HEK293T (cell line): ENCODE data around the gene RAPGEF5.
"Not testable (repeated sequence)": the region's sequence is repeated elsewhere in the genome, so short reads cannot be mapped to it uniquely, and the experiment has no call there.

Source experiments
- CTCF ChIA-PET: fragments of 350-600 bp; formaldehyde crosslinking; extraction: SDS; loops from one replicate; lab custom pipeline; 2021; ENCODE audit warnings: antibody characterized with exemption, inconsistent platforms; lab: Yijun Ruan, JAX
- POLR2A ChIA-PET: fragments of 350-600 bp; formaldehyde crosslinking; extraction: SDS; loops from one replicate; lab custom pipeline; 2020; ENCODE audit warnings: antibody characterized with exemption, inconsistent platforms; lab: Yijun Ruan, JAX
- DNase-seq: peaks from one replicate; pipeline ENCODE4 v3.0.0; 2012; ENCODE audit warnings: mixed read lengths; ENCODE audit errors: extremely low spot score
- ARNT ChIP-seq: fragments of 450-650 bp; IDR thresholded peaks from 2 replicates; pipeline ENCODE4 v1.6.1; 2017; ENCODE audit warnings: mild to moderate bottlenecking
- BHLHE40 ChIP-seq: fragments of 450-650 bp; IDR thresholded peaks from 2 replicates; pipeline ENCODE4 v1.6.1; 2016; ENCODE audit warnings: mild to moderate bottlenecking, moderate library complexity, borderline replicate concordance
- CTBP1 ChIP-seq: fragments of 450-650 bp; IDR thresholded peaks from 2 replicates; pipeline ENCODE4 v1.6.1; 2016; ENCODE audit warnings: borderline replicate concordance
- ELF4 ChIP-seq: fragments of 450-650 bp; IDR thresholded peaks from 2 replicates; pipeline ENCODE4 v1.6.1; 2017; ENCODE audit warnings: antibody characterized with exemption
- FOXA1 ChIP-seq: fragments of 450-650 bp; IDR thresholded peaks from 2 replicates; pipeline ENCODE4 v1.6.1; 2016; ENCODE audit warnings: mild to moderate bottlenecking
- FOXK2 ChIP-seq: fragments of 450-650 bp; IDR thresholded peaks from 2 replicates; pipeline ENCODE4 v1.6.1; 2016; ENCODE audit warnings: mild to moderate bottlenecking
- FOXM1 ChIP-seq: fragments of 450-650 bp; IDR thresholded peaks from 2 replicates; pipeline ENCODE4 v1.6.1; 2017; ENCODE audit warnings: mild to moderate bottlenecking, borderline replicate concordance
- HDGF ChIP-seq: fragments of 450-650 bp; IDR thresholded peaks from 2 replicates; pipeline ENCODE4 v1.6.1; 2017; ENCODE audit warnings: antibody characterized with exemption, borderline replicate concordance
- L3MBTL2 ChIP-seq: fragments of 450-650 bp; conservative IDR thresholded peaks from 2 replicates; pipeline ENCODE4 v1.6.1; 2016; ENCODE audit warnings: mild to moderate bottlenecking
- LEF1 ChIP-seq: fragments of 450-650 bp; IDR thresholded peaks from 2 replicates; pipeline ENCODE4 v1.6.1; 2017; ENCODE audit warnings: mild to moderate bottlenecking, borderline replicate concordance
- NFRKB ChIP-seq: fragments of 450-650 bp; IDR thresholded peaks from 2 replicates; pipeline ENCODE4 v1.6.1; 2016; ENCODE audit warnings: mild to moderate bottlenecking, moderate library complexity
- SP1 ChIP-seq: fragments of 450-650 bp; IDR thresholded peaks from 2 replicates; pipeline ENCODE4 v1.6.1; 2017
- SUZ12 ChIP-seq: fragments of 450-650 bp; IDR thresholded peaks from 2 replicates; pipeline ENCODE4 v1.6.1; 2016; ENCODE audit warnings: mild to moderate bottlenecking
- TARDBP ChIP-seq: fragments of 450-650 bp; IDR thresholded peaks from 2 replicates; pipeline ENCODE4 v1.6.1; 2016
- ZNF384 ChIP-seq: fragments of 450-650 bp; IDR thresholded peaks from 2 replicates; pipeline ENCODE4 v1.6.1; 2016
- TF ChIP-seq, protein P1 (sequence below): fragments of 450-650 bp; IDR thresholded peaks from 2 replicates; pipeline ENCODE4 v1.6.1; 2016

RAPGEF5 gene

DNA sequence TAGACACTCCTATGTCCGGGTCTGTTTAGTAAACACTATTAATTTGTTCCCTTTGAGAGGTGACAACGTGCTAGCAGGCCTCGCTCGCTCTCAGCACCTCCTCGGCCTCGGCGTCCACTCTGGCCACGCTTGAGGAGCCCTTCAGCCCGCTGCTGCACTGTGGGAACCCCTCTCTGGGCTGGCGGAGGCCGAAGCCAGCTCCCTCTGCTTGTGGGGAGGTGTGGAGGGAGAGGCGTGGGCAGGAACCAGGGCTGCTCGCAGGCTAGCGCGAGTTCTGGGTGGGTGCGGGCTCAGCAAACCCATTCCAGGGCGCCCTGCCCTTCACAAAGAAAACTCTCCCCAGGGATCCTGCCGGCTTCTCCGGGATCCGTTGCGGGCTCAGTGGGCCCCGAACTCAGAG is 266.8 kb downstream of the RAPGEF5 start:
- POLR2A ChIA-PET, result no interaction called here
- TF ChIP-seq FOXM1 (no peak), L3MBTL2 (no peak), SUZ12 (no peak), ARNT (no peak), TARDBP (no peak), FOXK2 (no peak)
- TF ChIP-seq, protein P1, sequence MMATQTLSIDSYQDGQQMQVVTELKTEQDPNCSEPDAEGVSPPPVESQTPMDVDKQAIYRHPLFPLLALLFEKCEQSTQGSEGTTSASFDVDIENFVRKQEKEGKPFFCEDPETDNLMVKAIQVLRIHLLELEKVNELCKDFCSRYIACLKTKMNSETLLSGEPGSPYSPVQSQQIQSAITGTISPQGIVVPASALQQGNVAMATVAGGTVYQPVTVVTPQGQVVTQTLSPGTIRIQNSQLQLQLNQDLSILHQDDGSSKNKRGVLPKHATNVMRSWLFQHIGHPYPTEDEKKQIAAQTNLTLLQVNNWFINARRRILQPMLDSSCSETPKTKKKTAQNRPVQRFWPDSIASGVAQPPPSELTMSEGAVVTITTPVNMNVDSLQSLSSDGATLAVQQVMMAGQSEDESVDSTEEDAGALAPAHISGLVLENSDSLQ, result no peak
- no peak for DNase-seq
- CTCF ChIA-PET, result no interaction called here

DNA sequence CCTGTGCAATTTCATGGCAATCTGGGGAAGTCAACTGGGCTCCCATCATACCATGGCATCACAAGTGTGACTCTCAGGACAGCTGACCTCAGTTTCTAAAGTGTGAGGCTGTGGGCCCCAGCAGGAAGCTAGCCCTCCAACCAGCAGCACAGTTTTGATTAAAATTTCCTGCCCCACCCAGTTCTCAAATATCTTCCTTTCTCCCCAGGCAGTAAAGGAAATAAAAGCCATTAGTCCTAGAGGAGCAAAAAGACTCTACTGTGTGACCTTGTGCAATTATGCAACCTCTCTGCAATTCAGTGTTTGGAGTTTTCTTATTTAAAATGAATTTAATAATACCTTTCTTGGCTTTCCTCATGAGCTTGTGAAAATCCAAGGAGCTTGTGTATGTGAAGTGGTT is 268.1 kb downstream of the RAPGEF5 start:
- no peak for DNase-seq
- ChIA-PET CTCF (no interaction called here), POLR2A (no interaction called here)
- TF ChIP-seq SUZ12 (no peak), FOXM1 (no peak), LEF1 (no peak), ZNF384 (no peak), FOXK2 (no peak), L3MBTL2 (no peak), TARDBP (no peak), BHLHE40 (no peak), HDGF (no peak), NFRKB (no peak), FOXA1 (no peak), SP1 (no peak), ELF4 (no peak), ARNT (no peak), CTBP1 (no peak)
- TF ChIP-seq, protein P1, result no peak

DNA sequence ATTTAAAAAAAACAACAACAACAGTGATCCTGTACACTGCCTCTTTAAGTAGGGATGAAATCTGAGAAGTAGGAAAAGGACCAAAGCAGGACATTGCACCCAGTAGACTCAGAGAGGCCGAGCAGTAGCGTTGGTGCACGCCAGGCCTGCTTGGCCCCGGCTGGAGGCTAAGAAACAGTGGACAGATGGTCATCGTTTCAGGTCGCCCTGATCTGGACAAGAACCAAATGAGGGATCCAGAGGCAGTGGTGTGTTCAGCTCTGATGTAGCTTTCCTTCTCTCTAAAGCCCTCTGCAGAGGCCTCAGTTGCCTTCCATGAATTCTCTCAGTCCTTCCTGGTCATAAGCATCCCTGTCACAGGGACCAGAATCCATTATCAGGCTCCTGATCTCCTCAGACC is 269.1 kb downstream of the RAPGEF5 start:
- CTCF ChIA-PET, result no interaction called here
- POLR2A ChIA-PET, result no interaction called here
- TF ChIP-seq SUZ12 (no peak), ELF4 (no peak), TARDBP (no peak), LEF1 (no peak), CTBP1 (no peak), NFRKB (no peak)
- TF ChIP-seq, protein P1, result no peak
- DNase-seq, result no peak

DNA sequence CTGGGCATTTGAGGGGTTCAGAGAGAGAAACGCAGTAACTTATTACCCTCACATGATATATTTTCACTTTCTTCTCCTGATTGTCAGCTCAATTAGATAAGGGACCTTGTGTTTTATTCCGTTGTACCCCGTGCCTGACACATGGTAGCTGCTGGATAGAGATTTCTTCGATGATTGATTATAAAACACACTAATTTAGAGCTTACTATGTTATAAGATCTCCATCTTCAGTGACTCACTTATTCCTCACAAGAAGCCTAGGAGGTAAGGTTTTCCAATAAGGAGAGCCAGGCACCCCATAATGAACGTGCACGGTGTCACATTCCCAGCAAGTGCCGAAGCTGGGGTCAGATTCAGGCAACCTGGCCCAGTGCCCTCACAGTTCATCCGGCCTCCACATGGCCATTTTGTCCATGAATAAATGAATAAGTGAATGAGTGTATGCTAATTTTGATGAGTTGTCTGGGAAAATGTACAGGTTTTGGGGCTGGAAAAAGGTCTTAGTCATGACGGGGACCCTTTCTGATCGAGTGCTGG is 273.2 kb downstream of the RAPGEF5 start:
- CTCF ChIA-PET, result interaction anchor here (0.6 to 2.4 kb wide), 12 partner anchors 9 to 544 kb away, joined by 3 to 8 read pairs (median 3); no protein-coding TSS in a partner anchor
- TF ChIP-seq ZNF384 (no peak), CTBP1 (no peak), ARNT (no peak), L3MBTL2 (peak; percentile 85)
- POLR2A ChIA-PET, result interaction anchor here (1.0 to 2.0 kb wide), 7 partner anchors 8 to 315 kb away, joined by 3 to 8 read pairs (median 4); partner anchors contain the start of gene CDCA7L
- DNase-seq, result no peak

DNA sequence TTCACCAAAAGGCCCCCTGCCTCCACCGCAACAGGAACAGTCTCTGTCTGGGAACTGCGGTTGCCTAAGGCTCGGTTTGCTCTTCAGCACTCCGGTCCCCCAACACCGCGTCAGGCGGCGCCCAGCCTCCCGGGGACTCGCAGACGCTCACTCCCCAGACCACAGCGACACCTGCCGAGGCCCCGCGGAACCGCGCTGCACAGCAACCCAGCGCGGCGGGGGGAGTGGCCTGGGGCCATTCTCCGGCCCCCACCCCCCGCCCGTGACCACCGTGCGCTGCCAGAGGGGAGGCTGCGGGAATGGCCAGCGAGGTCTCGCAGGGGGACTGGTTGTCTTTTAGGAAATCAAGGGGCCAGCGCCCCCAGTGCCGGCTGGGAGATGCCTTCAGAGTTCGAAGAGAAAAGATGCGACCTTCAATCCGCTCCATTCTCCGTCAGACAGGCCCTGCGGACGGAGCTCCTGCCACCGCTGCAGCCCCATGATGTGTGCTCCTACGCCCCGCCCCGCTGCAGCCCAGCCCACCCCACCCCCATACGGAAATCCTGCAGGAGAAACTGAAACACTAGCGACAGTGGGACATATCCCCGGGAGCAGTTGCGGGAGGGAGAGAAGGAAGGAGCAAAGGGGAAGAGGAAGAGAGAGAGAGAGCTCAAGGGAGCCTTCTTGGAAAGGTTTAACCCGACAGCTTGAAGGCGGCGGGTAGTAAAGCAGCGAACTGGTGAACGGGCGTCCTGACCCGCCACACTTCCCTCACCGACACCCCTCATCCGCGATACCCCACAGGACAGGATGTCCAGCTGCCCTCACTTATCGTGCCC is 273.9 kb downstream of the RAPGEF5 start:
- ChIA-PET POLR2A (interaction anchor here (0.5 to 2.0 kb wide), 8 partner anchors 8 to 314 kb away, joined by 3 to 8 read pairs (median 4); partner anchors contain the start of gene CDCA7L), CTCF (interaction anchor here (0.6 to 2.4 kb wide), 18 partner anchors 8 to 1028 kb away, joined by 3 to 8 read pairs (median 3); no protein-coding TSS in a partner anchor)
- peak; percentile 92 for DNase-seq
- TF ChIP-seq L3MBTL2 (peak; percentile 6), FOXM1 (peak; percentile 96), LEF1 (no peak)

DNA sequence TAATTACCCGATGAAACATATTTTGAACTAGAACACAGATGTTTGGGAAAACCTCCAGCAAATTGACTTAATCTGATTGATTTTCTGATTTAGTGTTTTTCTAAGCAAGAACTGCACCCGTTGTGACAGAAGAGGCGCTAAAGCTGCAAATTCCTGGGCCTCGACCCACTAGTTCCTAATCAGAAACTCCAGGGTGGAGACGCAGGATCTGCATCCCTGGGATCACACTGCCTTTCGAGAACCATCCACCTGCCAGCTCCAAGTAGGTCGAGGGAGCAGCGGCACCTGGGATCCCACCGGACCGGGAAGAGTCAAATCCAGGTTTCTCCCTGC is 274.4 kb downstream of the RAPGEF5 start:
- TF ChIP-seq L3MBTL2 (0 out of 2 replicates have a peak, but pooled peaks have one; percentile 26), TARDBP (no peak)
- POLR2A ChIA-PET, result interaction anchor here (0.5 to 2.0 kb wide), 6 partner anchors 8 to 100 kb away, joined by 3 to 7 read pairs (median 4); no protein-coding TSS in a partner anchor
- CTCF ChIA-PET, result interaction anchor here (0.6 to 2.4 kb wide), 10 partner anchors 8 to 1029 kb away, joined by 3 to 6 read pairs (median 3); no protein-coding TSS in a partner anchor
- no peak for DNase-seq

DNA sequence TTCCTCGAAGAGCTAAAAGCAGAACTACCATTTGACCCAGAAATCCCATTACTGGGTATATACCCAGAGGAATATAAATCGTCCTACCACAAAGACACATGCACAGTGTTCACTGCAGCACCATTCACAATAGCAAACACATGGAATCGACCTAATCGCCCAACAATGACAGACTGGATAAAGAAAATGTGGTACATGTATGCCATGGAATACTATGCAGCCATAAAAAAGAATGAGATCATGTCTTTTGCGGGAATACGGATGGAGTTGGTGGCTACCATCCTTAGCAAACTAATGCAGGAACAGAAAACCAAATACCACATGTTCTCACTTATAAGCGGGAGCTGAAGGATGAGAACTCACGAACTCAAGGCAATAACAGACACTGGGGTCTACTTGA is 276.7 kb downstream of the RAPGEF5 start:
- POLR2A ChIA-PET, result not testable (repeated sequence)

DNA sequence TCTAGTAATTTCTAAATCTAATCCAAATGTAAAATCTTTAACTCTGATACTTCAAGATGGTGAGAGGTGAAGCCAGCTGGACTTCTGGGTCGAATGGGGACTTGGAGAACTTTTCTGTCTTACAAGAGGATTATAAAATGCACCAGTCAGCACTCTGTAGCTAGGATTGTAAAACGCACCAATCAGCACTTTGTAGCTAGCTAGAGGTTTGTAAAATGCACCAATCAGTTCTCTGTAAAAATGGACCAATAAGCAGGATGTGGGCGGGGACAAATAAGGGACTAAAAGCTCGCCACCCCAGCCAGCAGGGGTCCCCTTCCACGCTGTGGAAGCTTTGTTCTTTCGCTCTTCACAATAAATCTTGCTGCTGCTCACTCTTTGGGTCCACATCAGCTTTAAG is 278.1 kb downstream of the RAPGEF5 start:
- CTCF ChIA-PET, DNase-seq, POLR2A ChIA-PET: not testable (repeated sequence)

More for the DNA sequence above, 276.7 kb downstream of the RAPGEF5 start:
- DNase-seq, CTCF ChIA-PET: not testable (repeated sequence)
